Astrocyte (in vitro differentiated cells and primary cell): ENCODE data around the gene OCA2. TPM values are rescaled to one million over a fixed set of nuclear protein-coding genes. Genes with fewer than 3 reads are reported as not detected.
"Not testable (repeated sequence)": the region's sequence is repeated elsewhere in the genome, so short reads cannot be mapped to it uniquely, and the experiment has no call there.

ENCODE experiments used
- DNase-seq: peaks from one replicate; pipeline ENCODE4 v3.0.0-alpha.2; 2010; ENCODE audit warnings: low read depth
- FAIRE-seq: peaks from 2 replicates; lab custom pipeline; 2011; peaks lifted over from hg19 to GRCh38; lab: Jason Lieb, UNC
- H2AFZ ChIP-seq: 2 replicates; pipeline ENCODE4 v1.6.0; 2012; ENCODE audit warnings: low read depth, low read length, inconsistent platforms
- H3K27ac ChIP-seq: 2 replicates; pipeline ENCODE4 v1.5.1; 2011; ENCODE audit warnings: low read depth, low read length, inconsistent platforms
- H3K27me3 ChIP-seq: 2 replicates; pipeline ENCODE4 v1.6.0; 2011; ENCODE audit warnings: low read length, inconsistent platforms; ENCODE audit not compliant: insufficient read depth
- H3K36me3 ChIP-seq: 2 replicates; pipeline ENCODE4 v1.5.1; 2011; ENCODE audit warnings: low read length, inconsistent platforms; ENCODE audit not compliant: insufficient read depth
- H3K4me1 ChIP-seq: 2 replicates; pipeline ENCODE4 v1.5.1; 2011; ENCODE audit warnings: low read length, inconsistent platforms; ENCODE audit not compliant: insufficient read depth
- H3K4me2 ChIP-seq: 2 replicates; pipeline ENCODE4 v1.6.0; 2012; ENCODE audit warnings: low read length, inconsistent platforms
- H3K4me3 ChIP-seq: 2 replicates; pipeline ENCODE4 v1.5.1; 2011; ENCODE audit warnings: low read depth, mild to moderate bottlenecking, low read length, inconsistent platforms; ENCODE audit not compliant: insufficient read depth
- H3K79me2 ChIP-seq: 2 replicates; pipeline ENCODE4 v1.6.0; 2012; ENCODE audit warnings: mild to moderate bottlenecking, low read length, inconsistent platforms; ENCODE audit not compliant: insufficient read depth
- H3K9ac ChIP-seq: 2 replicates; pipeline ENCODE4 v1.6.0; 2012; ENCODE audit warnings: mild to moderate bottlenecking, low read length, inconsistent platforms
- H3K9me3 ChIP-seq: 2 replicates; pipeline ENCODE4 v1.5.1; 2012; ENCODE audit warnings: low read depth, mild to moderate bottlenecking, low read length, inconsistent platforms; ENCODE audit not compliant: insufficient read depth
- H4K20me1 ChIP-seq: 2 replicates; pipeline ENCODE4 v1.6.0; 2012; ENCODE audit warnings: low read length, inconsistent platforms; ENCODE audit not compliant: insufficient read depth
- H3K27ac Mint-ChIP-seq: one replicate; pipeline ENCODE4 v1.8.0; 2021; ENCODE audit warnings: mild to moderate bottlenecking, mixed read lengths; ENCODE audit not compliant: unreplicated experiment
- H3K27me3 Mint-ChIP-seq: one replicate; pipeline ENCODE4 v1.8.0; 2021; ENCODE audit warnings: low read depth, mixed read lengths; ENCODE audit not compliant: unreplicated experiment
- H3K36me3 Mint-ChIP-seq: one replicate; pipeline ENCODE4 v1.8.0; 2021; ENCODE audit warnings: low read depth, mixed read lengths; ENCODE audit not compliant: unreplicated experiment
- H3K4me1 Mint-ChIP-seq: one replicate; pipeline ENCODE4 v1.8.0; 2021; ENCODE audit warnings: low read depth, mixed read lengths; ENCODE audit not compliant: unreplicated experiment
- H3K4me3 Mint-ChIP-seq: one replicate; pipeline ENCODE4 v1.8.0; 2021; ENCODE audit warnings: mild to moderate bottlenecking, moderate library complexity, mixed read lengths; ENCODE audit not compliant: unreplicated experiment
- H3K9me3 Mint-ChIP-seq: one replicate; pipeline ENCODE4 v1.8.0; 2021; ENCODE audit warnings: mild to moderate bottlenecking, mixed read lengths; ENCODE audit not compliant: unreplicated experiment
- EZH2 ChIP-seq: IDR thresholded peaks from 2 replicates; pipeline ENCODE4 v1.6.1; 2012; ENCODE audit warnings: mild to moderate bottlenecking, low read length, inconsistent platforms; ENCODE audit not compliant: insufficient read depth
- total RNA-seq: library from RNA; stranded (reverse); gene quantifications from 2 replicates; pipeline ENCODE4 v1.2.1, GENCODE V29; 2021
- TF ChIP-seq, protein P1 (sequence below): IDR thresholded peaks from 2 replicates; pipeline ENCODE4 v1.5.1; 2011; ENCODE audit warnings: low read depth, mild to moderate bottlenecking, inconsistent platforms, low read length, moderate library complexity; ENCODE audit not compliant: insufficient read depth

The OCA2 gene
- total RNA-seq, 1 donor from 2014 or later = 2.9 TPM

DNA sequence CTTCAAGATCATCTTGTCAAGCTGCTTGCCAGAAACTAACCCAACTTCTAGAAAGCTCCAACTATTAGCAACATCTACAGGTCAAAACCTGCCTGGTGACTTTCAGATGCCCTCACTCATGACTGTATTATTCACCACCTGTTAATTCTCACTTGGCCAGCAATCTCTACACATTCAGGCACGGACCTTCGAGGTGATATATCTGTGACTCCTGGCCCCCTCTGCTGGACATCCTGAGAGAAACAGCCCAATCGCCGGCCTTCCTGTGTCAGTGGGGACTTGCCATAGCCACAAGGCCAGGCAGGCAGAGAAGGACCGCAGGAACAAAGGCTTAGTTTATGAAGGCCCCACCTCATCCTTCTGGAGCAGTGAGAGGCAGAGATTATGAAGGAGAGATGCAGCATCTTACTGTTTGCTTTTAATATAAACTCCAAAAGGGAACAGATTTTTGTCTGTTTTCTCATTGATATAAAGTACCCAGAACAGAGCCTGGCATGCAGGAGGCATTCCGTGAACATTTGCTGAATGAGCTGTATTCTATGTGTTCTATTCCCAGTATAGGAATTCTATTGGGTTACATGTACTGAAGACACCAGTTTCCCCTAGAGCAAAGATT is 24.4 kb upstream of the OCA2 start:
- Histone ChIP-seq H3K9ac (peak overlapping the region; percentile 10), H3K27ac (no peak overlapping the region), H3K27me3 (no peaks in the 10 kb centered on the region), H3K9me3 (no peaks in the 10 kb centered on the region), H3K79me2 (no peaks in the 10 kb centered on the region), H2AFZ (no peak overlapping the region), H3K4me3 (no peak overlapping the region), H4K20me1 (peaks cover 32% of the 10 kb centered on the region), H3K4me2 (no peak overlapping the region), H3K36me3 (peaks cover 12% of the 10 kb centered on the region), H3K4me1 (no peaks in the 10 kb centered on the region)
- Mint-ChIP-seq H3K4me1 (peaks cover 2% of the 10 kb centered on the region), H3K27ac (no peak overlapping the region), H3K36me3 (peaks cover 20% of the 10 kb centered on the region), H3K4me3 (no peak overlapping the region), H3K27me3 (no peaks in the 10 kb centered on the region), H3K9me3 (no peaks in the 10 kb centered on the region)
- TF ChIP-seq, protein P1, sequence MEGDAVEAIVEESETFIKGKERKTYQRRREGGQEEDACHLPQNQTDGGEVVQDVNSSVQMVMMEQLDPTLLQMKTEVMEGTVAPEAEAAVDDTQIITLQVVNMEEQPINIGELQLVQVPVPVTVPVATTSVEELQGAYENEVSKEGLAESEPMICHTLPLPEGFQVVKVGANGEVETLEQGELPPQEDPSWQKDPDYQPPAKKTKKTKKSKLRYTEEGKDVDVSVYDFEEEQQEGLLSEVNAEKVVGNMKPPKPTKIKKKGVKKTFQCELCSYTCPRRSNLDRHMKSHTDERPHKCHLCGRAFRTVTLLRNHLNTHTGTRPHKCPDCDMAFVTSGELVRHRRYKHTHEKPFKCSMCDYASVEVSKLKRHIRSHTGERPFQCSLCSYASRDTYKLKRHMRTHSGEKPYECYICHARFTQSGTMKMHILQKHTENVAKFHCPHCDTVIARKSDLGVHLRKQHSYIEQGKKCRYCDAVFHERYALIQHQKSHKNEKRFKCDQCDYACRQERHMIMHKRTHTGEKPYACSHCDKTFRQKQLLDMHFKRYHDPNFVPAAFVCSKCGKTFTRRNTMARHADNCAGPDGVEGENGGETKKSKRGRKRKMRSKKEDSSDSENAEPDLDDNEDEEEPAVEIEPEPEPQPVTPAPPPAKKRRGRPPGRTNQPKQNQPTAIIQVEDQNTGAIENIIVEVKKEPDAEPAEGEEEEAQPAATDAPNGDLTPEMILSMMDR = peak; percentile 81
- no peak for TF ChIP-seq EZH2
- DNase-seq = peak; percentile 52
- peak; percentile 82 for FAIRE-seq

DNA sequence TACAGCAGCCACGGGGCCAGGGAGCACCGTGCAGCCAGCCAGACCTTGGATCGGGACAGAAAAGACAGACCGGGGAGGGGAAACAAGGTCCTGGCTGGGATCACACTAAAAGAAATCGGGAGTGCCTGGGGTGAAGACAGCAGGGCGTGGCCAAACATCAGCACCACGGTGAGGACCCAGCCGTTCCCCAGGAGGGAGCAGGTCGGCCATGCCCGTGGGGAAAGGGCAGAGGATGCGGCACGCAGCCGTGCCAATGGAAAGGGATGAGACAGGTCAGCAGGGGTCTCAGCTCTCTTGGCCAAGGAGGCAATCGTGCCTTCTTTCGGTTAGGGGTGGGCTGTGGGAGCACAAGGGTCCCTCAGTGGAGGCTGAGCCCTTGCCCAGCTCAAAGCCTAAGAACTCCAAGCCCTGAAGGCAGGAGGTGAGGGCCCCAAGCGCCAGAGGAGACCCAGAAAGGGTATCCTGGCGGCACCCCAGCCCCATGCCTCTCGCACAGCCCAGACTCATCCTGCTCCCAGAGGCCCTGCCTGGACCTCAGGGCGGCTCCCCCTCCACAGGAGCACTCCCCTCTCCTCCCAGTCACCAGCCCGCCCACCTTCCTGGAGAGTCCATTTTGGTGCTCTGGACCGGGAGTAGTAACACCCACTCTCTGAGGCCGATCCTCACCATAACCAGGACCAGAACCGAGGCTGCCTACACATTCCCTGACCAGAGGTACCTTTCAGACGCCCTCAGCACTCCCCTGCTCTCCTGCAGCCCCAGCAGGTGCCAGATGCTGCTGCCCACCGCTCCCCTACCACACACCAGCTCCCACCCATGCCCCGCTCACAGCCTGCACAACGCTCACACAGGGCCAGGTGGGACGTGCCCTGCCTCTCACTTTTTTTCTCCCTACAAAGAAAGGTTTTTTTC is 23.2 kb upstream of the OCA2 start:
- Histone ChIP-seq H4K20me1 (peaks cover 27% of the 10 kb centered on the region), H3K27me3 (no peaks in the 10 kb centered on the region), H3K9me3 (no peaks in the 10 kb centered on the region), H3K27ac (no peak overlapping the region), H3K4me3 (no peak overlapping the region), H3K36me3 (peaks cover 12% of the 10 kb centered on the region), H3K9ac (no peak overlapping the region), H3K4me1 (no peaks in the 10 kb centered on the region), H3K79me2 (no peaks in the 10 kb centered on the region), H3K4me2 (no peak overlapping the region), H2AFZ (no peak overlapping the region)
- H3K36me3 Mint-ChIP-seq = peaks cover 28% of the 10 kb centered on the region
- no peaks in the 10 kb centered on the region for H3K9me3 Mint-ChIP-seq
- no peak overlapping the region for H3K4me3 Mint-ChIP-seq
- H3K4me1 Mint-ChIP-seq = peaks cover 2% of the 10 kb centered on the region
- no peaks in the 10 kb centered on the region for H3K27me3 Mint-ChIP-seq
- no peak for TF ChIP-seq EZH2
- TF ChIP-seq, protein P1 = no peak
- FAIRE-seq (no peak), DNase-seq (no peak)
- no peak overlapping the region for H3K27ac Mint-ChIP-seq

DNA sequence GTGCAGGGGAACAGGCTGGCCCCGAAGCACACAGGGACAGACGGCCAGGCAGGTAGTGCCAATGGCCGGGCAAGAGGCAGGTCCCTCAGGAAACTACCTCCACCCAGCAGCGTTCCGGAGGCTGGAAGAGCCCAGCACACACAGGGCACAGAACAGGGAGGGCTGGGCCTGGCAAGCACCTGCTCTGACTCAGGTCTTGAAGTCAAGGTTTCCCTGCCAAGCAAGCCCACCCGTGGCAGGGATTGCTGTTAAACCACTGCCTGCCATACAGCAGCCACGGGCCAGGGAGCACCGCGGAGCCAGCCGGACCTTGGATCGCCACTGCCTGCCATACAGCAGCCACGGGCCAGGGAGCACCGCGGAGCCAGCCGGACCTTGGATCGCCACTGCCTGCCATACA is 22.5 kb upstream of the OCA2 start:
- peaks cover 25% of the 10 kb centered on the region for H3K36me3 Mint-ChIP-seq
- not testable (repeated sequence) for H3K4me3 ChIP-seq, DNase-seq, H3K27me3 Mint-ChIP-seq, FAIRE-seq, H3K9ac ChIP-seq, H3K9me3 Mint-ChIP-seq, H3K27ac ChIP-seq, H3K27ac Mint-ChIP-seq, H3K4me1 ChIP-seq, H3K27me3 ChIP-seq, H2AFZ ChIP-seq, H3K4me2 ChIP-seq, H3K9me3 ChIP-seq, H3K4me3 Mint-ChIP-seq, H3K4me1 Mint-ChIP-seq, H3K79me2 ChIP-seq
- Histone ChIP-seq H4K20me1 (peaks cover 26% of the 10 kb centered on the region), H3K36me3 (peaks cover 12% of the 10 kb centered on the region)
